Fibroblast of mammary gland (primary cell): ENCODE results near the gene GCN1.
A peak's percentile ranks its signal among the peaks of the same experiment; 100 is the strongest.
"Not testable (repeated sequence)": the region's sequence is repeated elsewhere in the genome, so short reads cannot be mapped to it uniquely, and the experiment has no call there.

Source experiments
- DNase-seq: peaks from one replicate; pipeline ENCODE4 v3.0.0-alpha.2; 2010; ENCODE audit warnings: low read depth
- H3K4me3 ChIP-seq: 2 replicates; pipeline ENCODE4 v1.5.1; 2011; ENCODE audit warnings: low read depth, mild to moderate bottlenecking, low read length, moderate library complexity; ENCODE audit not compliant: control insufficient read depth
- TF ChIP-seq, protein P1 (sequence below): conservative IDR thresholded peaks from 2 replicates; pipeline ENCODE4 v1.5.1; 2011; ENCODE audit warnings: low read depth, low read length, inconsistent platforms; ENCODE audit not compliant: control insufficient read depth, insufficient read depth

Gene GCN1

DNA sequence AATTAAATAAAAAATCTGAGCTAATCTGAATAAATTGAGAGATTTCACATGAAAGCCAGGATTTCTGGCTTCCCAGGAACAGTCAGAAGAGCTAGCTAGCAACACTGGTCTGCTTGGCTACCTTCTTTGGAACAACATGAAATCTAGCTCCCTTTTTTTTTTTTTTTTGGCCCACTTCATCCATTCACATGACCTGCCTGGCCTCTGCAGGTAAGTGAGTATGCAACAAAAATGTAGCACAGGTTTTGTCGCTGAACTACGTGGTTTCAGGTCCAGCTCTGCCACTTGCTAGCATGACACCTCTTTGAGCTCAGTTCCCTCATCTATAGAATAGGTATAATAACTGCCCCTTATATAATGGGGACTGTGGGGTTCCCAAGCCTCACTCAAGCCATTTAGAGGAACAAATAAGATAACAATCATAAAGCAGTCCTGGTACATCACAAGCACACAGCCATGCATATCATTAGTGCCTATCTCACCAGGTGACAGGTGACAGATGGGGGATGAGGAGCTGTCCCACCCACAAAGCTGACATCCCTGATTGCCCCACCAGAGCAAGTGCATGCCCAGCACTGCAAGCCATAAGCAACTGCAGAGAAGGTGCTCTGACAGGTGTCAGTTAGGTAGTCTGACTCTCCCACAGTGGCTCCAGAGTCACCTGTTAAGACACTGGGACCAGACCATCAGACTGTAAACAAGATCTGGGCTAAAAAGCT, 45.4 kb upstream of the GCN1 start:
- TF ChIP-seq, protein P1, sequence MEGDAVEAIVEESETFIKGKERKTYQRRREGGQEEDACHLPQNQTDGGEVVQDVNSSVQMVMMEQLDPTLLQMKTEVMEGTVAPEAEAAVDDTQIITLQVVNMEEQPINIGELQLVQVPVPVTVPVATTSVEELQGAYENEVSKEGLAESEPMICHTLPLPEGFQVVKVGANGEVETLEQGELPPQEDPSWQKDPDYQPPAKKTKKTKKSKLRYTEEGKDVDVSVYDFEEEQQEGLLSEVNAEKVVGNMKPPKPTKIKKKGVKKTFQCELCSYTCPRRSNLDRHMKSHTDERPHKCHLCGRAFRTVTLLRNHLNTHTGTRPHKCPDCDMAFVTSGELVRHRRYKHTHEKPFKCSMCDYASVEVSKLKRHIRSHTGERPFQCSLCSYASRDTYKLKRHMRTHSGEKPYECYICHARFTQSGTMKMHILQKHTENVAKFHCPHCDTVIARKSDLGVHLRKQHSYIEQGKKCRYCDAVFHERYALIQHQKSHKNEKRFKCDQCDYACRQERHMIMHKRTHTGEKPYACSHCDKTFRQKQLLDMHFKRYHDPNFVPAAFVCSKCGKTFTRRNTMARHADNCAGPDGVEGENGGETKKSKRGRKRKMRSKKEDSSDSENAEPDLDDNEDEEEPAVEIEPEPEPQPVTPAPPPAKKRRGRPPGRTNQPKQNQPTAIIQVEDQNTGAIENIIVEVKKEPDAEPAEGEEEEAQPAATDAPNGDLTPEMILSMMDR: no peak
- H3K4me3 ChIP-seq: no peak overlapping the region
- DNase-seq: no peak

DNA sequence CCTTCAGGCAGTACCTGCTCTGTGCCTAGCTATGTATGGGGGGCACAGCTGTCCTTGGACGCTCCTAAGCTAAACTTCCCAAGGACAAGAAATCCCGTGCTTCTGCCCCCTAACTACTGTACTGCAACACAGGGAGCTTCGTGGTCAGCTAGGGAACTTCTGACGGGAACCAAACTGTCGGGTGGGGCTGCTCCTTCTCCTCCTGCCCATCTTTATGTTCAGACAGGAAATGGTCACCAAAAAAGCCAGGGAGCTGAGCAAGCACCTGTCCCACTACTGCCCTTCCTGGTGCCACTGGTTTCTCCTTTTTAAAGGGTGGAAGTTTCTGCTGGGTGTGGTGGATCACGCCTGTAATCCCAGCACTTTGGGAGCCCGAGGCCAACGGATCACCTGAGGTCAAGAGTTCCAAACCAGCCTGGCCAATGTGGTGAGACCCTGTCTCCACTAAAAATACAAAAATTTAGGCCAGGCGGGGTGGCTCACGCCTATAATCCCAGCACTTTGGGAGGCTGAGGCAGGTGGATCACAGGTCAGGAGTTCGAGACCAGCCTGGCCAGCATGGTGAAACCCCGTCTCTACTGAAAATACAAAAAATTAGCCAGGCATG, 44.4 kb upstream of the GCN1 start:
- no peak overlapping the region for H3K4me3 ChIP-seq
- no peak for DNase-seq
- TF ChIP-seq, protein P1: no peak

DNA sequence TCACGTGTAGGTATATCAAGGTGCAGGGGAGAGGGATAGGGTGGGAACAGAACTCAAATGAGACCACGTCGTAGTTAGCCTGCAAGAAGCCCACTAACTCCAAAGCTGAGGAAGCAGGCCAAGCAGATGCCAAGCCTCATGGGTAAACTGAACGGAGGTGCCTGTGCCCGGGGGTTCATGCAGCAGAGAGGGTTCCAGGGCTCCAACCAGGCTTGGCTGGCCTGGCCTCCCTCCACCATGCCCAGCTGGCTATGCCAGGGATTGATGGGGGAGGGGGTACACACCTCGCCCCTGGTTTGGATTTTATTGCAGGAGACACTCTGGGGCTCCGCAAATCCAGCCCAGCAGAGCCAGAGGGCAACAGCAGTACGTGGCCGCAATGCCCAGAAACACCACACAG, 43.7 kb upstream of the GCN1 start:
- no peak for DNase-seq
- H3K4me3 ChIP-seq: no peak overlapping the region
- TF ChIP-seq, protein P1: no peak

DNA sequence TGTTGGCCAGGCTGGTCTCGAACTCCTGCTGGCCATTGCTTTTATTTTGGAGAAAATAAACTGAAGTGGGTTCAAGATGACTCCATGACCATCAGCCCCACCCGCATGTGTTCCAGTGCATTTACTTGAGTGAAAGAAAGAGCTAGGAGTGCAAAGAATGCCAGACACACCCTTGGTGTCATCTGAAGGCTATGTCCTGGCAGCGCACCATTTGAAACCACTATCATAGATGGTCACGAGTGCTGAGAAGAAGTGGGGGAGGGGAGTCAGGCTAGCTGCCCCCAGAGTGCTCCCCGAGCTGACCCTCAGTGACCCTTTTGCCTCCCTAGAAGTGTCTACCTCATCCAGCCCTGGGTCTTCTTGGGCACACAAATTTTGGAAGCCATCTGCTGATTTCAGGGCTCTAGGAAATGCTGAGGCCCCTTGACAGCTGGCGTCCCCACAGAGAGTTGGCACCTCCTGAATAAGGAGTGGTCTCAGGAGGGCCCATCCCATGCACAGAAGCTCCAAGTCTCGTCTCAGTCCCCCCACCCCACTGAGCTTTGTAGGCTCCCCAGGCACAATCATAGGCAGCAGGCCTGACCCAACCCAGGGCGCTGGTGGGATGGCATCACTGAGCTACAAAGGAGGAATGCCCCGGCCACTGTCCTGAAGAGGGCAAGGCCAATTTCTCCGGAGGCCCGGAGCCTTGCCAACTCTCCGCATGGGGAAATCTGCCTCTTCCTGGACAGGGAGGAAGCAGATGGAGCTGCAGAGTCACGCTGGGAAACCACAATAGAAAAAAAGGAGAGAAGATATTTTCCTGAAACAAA, 43.1 kb upstream of the GCN1 start:
- no peak overlapping the region for H3K4me3 ChIP-seq
- DNase-seq: peak; percentile 85
- TF ChIP-seq, protein P1: no peak

DNA sequence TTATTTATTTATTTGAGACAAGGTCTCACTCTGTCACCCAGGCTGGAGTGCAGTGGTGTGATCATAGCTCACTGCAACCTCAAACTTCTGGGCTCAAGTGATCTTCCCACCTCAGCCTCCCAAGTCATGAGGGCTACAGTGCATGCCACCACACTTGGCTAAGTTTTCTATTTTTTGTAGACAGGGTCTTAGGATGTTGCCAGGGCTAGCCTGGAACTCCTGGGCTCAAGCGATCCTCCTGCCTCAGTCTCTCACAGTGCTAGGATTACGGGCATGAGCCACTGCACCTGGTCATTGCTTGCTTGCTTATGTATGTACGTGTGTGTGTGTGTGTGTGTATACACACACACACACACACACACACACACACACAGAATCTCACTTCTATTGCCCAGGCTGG, 42.3 kb upstream of the GCN1 start:
- H3K4me3 ChIP-seq, DNase-seq: not testable (repeated sequence)

DNA sequence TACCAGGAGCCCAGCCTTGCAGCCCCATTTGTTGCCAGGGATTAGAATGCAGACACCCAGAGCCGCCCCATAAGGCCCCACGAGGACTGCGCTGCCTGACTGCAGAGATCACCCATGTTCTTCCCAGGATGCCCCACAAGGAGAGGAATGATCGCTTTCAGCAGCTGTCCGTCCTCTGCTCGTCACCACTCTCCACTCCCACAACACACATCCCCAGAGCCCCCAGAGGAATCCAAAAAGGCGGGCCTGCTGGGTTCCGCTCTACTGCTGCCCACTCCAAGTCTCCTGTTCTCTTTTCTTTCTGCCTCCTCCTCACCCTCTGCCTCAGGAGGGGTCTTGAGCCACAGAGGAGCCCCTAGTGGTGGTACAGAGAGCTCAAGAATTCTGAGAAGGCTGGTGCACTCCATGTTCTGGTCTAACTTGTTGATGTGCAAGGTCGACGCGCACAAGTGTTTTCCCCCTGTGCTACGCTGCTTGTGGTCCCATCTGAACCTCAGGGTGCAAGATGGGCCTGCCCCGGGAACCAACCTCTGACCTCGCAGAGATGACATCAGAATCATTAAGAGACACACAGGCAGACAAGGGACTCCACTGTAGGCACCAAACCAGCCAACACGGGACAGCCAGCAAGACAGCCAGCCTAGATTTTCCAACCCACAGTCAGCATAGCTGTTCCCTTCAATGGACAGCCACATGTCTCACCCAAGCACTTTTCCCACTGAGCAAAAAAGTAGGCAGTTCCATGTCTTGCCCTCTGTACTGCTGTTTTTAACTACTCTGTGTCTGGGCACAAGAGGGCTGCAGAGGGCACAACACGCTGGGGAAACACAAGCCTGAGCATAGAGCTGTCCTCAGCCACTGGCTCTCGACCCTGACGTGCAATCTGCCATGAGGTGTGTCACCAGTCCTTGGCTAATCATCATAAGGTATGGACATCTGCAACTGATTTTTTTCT, 41.1 kb upstream of the GCN1 start:
- DNase-seq: peak; percentile 46
- TF ChIP-seq, protein P1: peak; percentile 31
- H3K4me3 ChIP-seq: no peak overlapping the region
